Gastrocnemius medialis (tissue), 4 donors: ENCODE data around the gene LSM14A. TPM values are rescaled to one million over a fixed set of nuclear protein-coding genes. Genes with fewer than 3 reads are reported as not detected.
"Not testable (repeated sequence)": the region's sequence is repeated elsewhere in the genome, so short reads cannot be mapped to it uniquely, and the experiment has no call there.

Source experiments
- ATAC-seq, 2 donors: fragments of 150-250 bp; one replicate each; pipeline ENCODE4 v1.9.1; 2016
- DNase-seq, 2 donors: peaks; one replicate each; pipeline ENCODE4 v3.0.0-alpha.2; 2019
- H3K27ac ChIP-seq, 4 donors: fragments of 200-600 bp; sonication (generic); 1 replicate in 1 of 4; 2 replicates in 3 of 4; pipeline ENCODE4 v1.5.1; 2016 to 2018; ENCODE audit warnings: mild to moderate bottlenecking in 2 of 4, moderate library complexity in 1 of 4
- H3K27me3 ChIP-seq, 3 donors: fragments of 200-600 bp; sonication (generic) in 2 of 3; 1 replicate in 1 of 3; 2 replicates in 2 of 3; pipeline versions ENCODE4 v1.5.1 to v1.6.0; 2016 to 2019; ENCODE audit warnings: mild to moderate bottlenecking in 1 of 3, moderate library complexity in 1 of 3
- H3K36me3 ChIP-seq, 2 donors: fragments of 200-600 bp; sonication (generic) in 1 of 2; one replicate each; pipeline ENCODE4 v1.5.1; 2017 to 2018
- H3K4me1 ChIP-seq, 2 donors: fragments of 200-600 bp; sonication (generic) in 1 of 2; one replicate each; pipeline ENCODE4 v1.5.1; 2016 to 2017; ENCODE audit warnings: mild to moderate bottlenecking in 2 of 2
- H3K4me3 ChIP-seq, 4 donors: fragments of 200-600 bp; sonication (generic) in 3 of 4; 1 replicate in 1 of 4; 2 replicates in 3 of 4; pipeline ENCODE4 v1.5.1; 2016 to 2019; ENCODE audit warnings: mild to moderate bottlenecking in 2 of 4
- H3K9me3 ChIP-seq, 3 donors: fragments of 200-600 bp; sonication (generic) in 2 of 3; 1 replicate in 1 of 3; 2 replicates in 2 of 3; pipeline ENCODE4 v1.5.1; 2016 to 2019
- POLR2A ChIP-seq, 2 donors: fragments of 450-650 bp; IDR thresholded peaks; one replicate each; pipeline ENCODE4 v1.6.1; 2017; ENCODE audit warnings: antibody characterized with exemption in 2 of 2, mild to moderate bottlenecking in 2 of 2, moderate library complexity in 2 of 2
- in situ Hi-C, 4 donors: fragments of 200-750 bp; cut with MboI; loops; one replicate each; pipeline versions ENCODE4 v1.15.0 to v1.8.0; 2017; ENCODE audit warnings: low sequenced_read_pairs in 4 of 4
- intact Hi-C: fragments of 100-400 bp; cut with DNase I; formaldehyde crosslinking; loops from one replicate; pipeline ENCODE4 v1.15.1; 2023; ENCODE audit warnings: low total_unique reads
- total RNA-seq, 4 donors: library from RNA; depleted of rRNA; stranded (reverse); fragments of >200 nt; gene quantifications; one replicate each; pipeline versions ENCODE4 v1.1.0 to v1.2.3, GENCODE V29; 2016
- TF ChIP-seq, protein P1 (sequence below), 5 experiments: fragments of 450-650 bp in 3 of 5; fragments of 200-600 bp in 2 of 5; sonication (generic) in 2 of 5; IDR thresholded peaks in 4 of 5; conservative IDR thresholded peaks in 1 of 5; 1 replicate in 4 of 5; 2 replicates in 1 of 5; pipeline ENCODE4 v1.5.1; 2016 to 2019; ENCODE audit warnings: antibody characterized with exemption in 5 of 5, mild to moderate bottlenecking in 3 of 5, moderate library complexity in 3 of 5

Gene LSM14A
- total RNA-seq, 4 donors from 2014 or later = 104 to 120 (median 115) TPM

DNA sequence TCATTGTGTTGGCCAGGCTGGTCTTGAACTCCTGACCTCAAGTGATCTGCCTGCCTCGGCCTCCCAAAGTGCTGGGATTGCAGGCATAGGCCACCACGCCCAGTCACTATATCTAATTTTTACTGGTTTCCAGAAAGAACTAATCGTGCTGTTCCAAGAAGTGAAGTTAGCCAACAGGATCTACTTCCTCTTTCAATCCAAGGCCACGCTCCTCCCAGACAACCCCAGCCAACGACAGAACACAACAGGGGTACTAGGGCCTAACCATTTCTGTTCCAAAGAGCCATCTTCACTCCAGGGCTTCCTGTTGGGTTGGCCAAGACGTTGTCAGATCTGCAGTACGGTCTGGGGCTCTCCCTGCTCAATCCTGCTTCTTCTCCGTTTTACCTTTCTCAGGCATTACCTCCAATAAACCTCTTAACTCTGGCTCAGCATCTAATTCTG is 7.0 kb upstream of the LSM14A start:
- Histone ChIP-seq H3K36me3 (no peaks in the 10 kb centered on the region), H3K4me1 (no peaks in the 10 kb centered on the region), H3K4me3 (no peak overlapping the region), H3K27me3 (no peaks in the 10 kb centered on the region), H3K9me3 (no peaks in the 10 kb centered on the region), H3K27ac (no peak overlapping the region)
- intact Hi-C loops = no loop called here
- DNase-seq (no peak), ATAC-seq (no peak)
- no peak for TF ChIP-seq POLR2A (IDR thresholded peaks at IDR 0.05)
- TF ChIP-seq, protein P1, sequence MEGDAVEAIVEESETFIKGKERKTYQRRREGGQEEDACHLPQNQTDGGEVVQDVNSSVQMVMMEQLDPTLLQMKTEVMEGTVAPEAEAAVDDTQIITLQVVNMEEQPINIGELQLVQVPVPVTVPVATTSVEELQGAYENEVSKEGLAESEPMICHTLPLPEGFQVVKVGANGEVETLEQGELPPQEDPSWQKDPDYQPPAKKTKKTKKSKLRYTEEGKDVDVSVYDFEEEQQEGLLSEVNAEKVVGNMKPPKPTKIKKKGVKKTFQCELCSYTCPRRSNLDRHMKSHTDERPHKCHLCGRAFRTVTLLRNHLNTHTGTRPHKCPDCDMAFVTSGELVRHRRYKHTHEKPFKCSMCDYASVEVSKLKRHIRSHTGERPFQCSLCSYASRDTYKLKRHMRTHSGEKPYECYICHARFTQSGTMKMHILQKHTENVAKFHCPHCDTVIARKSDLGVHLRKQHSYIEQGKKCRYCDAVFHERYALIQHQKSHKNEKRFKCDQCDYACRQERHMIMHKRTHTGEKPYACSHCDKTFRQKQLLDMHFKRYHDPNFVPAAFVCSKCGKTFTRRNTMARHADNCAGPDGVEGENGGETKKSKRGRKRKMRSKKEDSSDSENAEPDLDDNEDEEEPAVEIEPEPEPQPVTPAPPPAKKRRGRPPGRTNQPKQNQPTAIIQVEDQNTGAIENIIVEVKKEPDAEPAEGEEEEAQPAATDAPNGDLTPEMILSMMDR (IDR thresholded peaks at IDR 0.05 in 4 of 5, conservative IDR thresholded peaks at IDR 0.05 in 1 of 5) = no peak
- in situ Hi-C loops = no loop called here

DNA sequence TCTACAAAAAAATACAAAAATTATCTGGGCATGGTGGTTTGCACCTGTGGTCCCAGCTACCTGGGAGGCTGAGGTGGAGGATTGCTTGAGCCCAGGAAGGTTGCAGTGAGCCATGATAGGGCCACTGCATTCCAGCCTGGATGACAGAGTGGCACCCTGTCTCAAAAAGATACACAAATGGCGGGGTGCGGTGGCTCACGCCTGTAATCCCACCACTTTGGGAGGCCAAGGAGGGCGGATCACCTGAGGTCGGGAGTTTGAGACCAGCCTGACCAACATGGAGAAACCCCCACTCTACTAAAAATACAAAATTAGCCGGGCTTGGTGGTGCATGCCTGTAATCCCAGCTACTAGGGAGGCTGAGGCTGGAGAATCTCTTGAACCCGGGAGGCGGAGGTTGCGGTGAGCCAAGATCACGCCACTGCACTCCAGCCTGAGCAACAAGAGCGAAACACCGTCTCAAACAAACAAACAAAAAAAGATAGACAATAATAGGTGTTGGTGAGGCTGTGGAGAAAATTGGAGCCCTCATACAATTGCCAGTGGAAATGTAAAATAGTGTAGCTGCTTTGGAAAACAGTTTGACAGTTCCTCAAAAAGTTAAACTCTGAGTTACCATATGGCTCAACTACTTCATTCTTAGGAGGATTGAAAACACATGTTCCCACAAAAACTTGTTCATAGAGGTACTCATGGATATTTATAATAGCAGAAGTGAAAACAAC is 2.7 kb upstream of the LSM14A start:
- H3K27ac ChIP-seq, H3K36me3 ChIP-seq, H3K4me3 ChIP-seq, H3K9me3 ChIP-seq, H3K27me3 ChIP-seq, DNase-seq, intact Hi-C loops, in situ Hi-C loops, ATAC-seq: not testable (repeated sequence)
- peaks cover 20 to 21% of the 10 kb centered on the region in 2 donors for H3K4me1 ChIP-seq

DNA sequence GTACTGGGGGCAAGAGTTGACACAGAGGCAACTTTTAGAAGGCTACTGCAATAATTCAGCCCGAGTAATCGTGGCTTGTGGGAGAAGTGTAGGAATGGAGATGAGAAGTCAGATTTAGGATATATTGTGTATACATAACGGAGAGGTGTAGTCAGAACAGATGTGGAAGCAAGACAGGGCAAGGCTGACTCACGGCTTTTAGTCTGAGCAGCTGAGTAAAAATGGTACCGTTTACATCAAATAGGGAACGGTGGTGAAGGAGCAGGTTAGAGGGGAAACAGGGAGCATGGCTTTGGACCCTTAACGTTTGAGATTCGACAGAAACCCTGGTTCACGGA is 796 bp upstream of the LSM14A start:
- Histone ChIP-seq H3K27ac (peak overlapping the region; percentile 94 to 98 (median 98)), H3K4me3 (peak overlapping the region; percentile 87 to 94 (median 90)), H3K36me3 (no peaks in the 10 kb centered on the region), H3K9me3 (no peaks in the 10 kb centered on the region), H3K27me3 (no peaks in the 10 kb centered on the region), H3K4me1 (peaks cover 38% of the 10 kb centered on the region in 2 donors)
- ATAC-seq (no peak), DNase-seq (no peak)
- intact Hi-C loops = no loop called here
- in situ Hi-C loops = no loop called here
- TF ChIP-seq, protein P1 (IDR thresholded peaks at IDR 0.05 in 4 of 5, conservative IDR thresholded peaks at IDR 0.05 in 1 of 5) = no peak
- TF ChIP-seq POLR2A (IDR thresholded peaks at IDR 0.05) = no peak

DNA sequence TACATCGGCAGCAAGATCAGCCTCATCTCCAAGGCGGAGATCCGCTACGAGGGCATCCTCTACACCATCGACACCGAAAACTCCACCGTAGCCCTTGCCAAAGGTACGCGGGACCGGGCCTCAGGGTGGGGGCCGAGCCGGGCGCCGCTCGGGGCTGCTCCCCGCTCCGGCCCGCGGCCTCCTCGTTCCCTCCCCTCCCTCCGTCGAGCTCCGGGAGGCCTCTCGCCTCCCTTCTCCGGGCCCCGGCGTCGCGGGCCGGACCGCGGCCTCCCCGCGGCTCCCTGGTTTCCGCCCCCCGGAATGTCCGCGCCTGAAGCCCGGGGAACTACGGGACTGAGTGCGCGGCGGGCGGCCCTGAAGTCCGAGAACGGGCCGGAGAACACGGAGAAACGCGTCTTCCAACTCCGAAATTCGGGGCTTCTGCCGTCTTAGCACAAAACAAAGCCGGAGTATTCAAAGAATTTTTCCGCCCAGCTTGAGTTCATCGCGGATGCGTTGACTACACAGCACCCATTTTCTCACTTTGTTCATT is 423 bp downstream of the LSM14A start:
- TF ChIP-seq POLR2A (IDR thresholded peaks at IDR 0.05) = no peak
- Histone ChIP-seq H3K27ac (peak overlapping the region; percentile 94 to 98 (median 98)), H3K9me3 (no peaks in the 10 kb centered on the region), H3K4me3 (peak overlapping the region; percentile 87 to 94 (median 90)), H3K27me3 (no peaks in the 10 kb centered on the region), H3K36me3 (no peaks in the 10 kb centered on the region), H3K4me1 (peaks cover 50% of the 10 kb centered on the region in 2 donors)
- ATAC-seq (peak; percentile 63 to 72), DNase-seq (peak; percentile 4 to 15)
- in situ Hi-C loops (no loop called here), intact Hi-C loops (loop anchor here (1.0 to 2.0 kb wide), 3 partner anchors 38 to 798 kb away; partner anchors contain the start of genes SCGB2B2 and ZNF302)

DNA sequence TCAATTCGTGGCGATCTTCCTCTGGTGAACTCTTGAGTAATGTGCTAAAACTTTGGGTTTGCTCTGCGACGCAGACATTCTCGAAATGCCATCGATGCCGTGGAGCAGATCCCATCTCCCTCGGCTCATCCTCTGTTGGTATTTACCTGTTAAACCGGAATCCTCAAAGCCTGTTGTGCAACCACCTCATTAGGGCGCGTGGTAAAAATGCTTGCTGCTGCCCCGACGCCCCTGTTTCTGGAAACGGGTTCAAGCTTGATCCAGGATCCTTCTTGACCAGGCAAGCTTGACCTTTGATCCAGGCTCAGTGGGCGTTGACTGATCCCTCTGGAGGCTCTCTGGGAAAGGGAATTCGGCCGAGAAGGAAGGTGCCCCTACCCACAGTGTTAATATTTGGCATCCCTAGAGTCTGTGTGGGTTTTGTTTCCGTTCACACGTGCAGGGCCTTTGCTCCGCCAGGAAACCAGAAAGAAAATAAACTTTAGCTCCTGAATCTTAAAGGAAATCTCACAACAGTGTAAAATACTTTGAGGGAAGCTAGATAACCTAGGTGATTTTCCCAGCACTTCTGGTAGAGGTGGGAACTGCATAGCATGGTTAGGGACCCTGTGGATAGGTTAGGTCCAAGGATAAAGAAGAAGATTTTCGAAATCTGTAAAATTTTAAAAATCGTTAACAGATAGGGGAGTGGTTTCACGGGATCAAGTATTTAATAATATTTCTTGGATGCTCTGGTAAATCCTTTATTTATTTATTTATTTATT is 1.1 kb downstream of the LSM14A start:
- Histone ChIP-seq H3K27me3 (no peaks in the 10 kb centered on the region), H3K4me1 (peaks cover 56 to 57% of the 10 kb centered on the region in 2 donors), H3K27ac (peak overlapping the region; percentile 94 to 98 (median 98)), H3K36me3 (no peaks in the 10 kb centered on the region), H3K9me3 (no peaks in the 10 kb centered on the region), H3K4me3 (peak overlapping the region; percentile 87 to 94 (median 90))
- TF ChIP-seq POLR2A (IDR thresholded peaks at IDR 0.05) = no peak
- TF ChIP-seq, protein P1 (IDR thresholded peaks at IDR 0.05 in 4 of 5, conservative IDR thresholded peaks at IDR 0.05 in 1 of 5) = peak in 1 of 5 experiments; percentile 16
- in situ Hi-C loops = no loop called here
- intact Hi-C loops = loop anchor here (2.0 kb wide), 2 partner anchors 503 to 799 kb away; partner anchors contain the start of genes SCGB2B2 and ZNF302
- ATAC-seq = peak; percentile 4 to 5
- DNase-seq = peak in 1 of 2 donors; percentile 15

DNA sequence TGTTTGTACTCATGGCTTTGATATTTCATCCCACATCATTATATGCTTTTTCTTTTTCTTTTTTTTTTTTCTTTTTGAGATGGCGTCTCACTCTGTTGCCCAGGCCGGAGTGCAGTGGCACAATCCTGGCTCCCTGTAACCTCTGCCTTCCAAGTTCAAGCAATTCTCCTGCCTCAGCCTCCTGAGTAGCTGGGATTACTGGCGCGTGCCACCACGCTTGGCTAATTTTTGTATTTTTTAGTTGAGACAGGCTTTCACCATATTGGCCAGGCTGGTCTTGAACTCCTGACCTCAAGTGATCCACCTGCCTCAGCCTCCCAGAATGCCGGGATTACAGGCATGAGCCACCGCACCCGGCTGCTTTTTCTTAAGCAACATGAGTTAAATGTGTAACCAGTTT is 2.9 kb downstream of the LSM14A start:
- intact Hi-C loops = loop anchor here (5.0 kb wide), 1 partner anchor 42 kb away; no protein-coding TSS in a partner anchor

More for the DNA sequence above, 2.9 kb downstream of the LSM14A start:
- ATAC-seq, in situ Hi-C loops, DNase-seq, H3K27me3 ChIP-seq, H3K36me3 ChIP-seq, H3K9me3 ChIP-seq: not testable (repeated sequence)
- Histone ChIP-seq H3K27ac (peak overlapping the region; percentile 41 to 98 (median 96)), H3K4me3 (peak overlapping the region in 1 of 4 donors; percentile 4), H3K4me1 (peaks cover 73 to 74% of the 10 kb centered on the region in 2 donors)
